Posterior vena cava (tissue), 2 donors: ENCODE measurements around the gene YJU2. TPM values are rescaled to one million over a fixed set of nuclear protein-coding genes. Genes with fewer than 3 reads are reported as not detected.
"Not testable (repeated sequence)": the region's sequence is repeated elsewhere in the genome, so short reads cannot be mapped to it uniquely, and the experiment has no call there.

ENCODE experiments used
- DNase-seq: peaks from one replicate; pipeline ENCODE4 v3.0.0-alpha.2; 2020; ENCODE audit warnings: low spot score
- intact Hi-C, 2 donors: fragments of 100-400 bp; cut with DNase I; formaldehyde crosslinking; loops; one replicate each; pipeline versions ENCODE4 v1.14.1 to v1.14.2; 2022 to 2023
- long read RNA-seq, 2 donors: library from polyadenylated mRNA; unstranded; transcript quantifications; one replicate each; pipeline ENCODE4 v2.0.0, GENCODE V29; 2020 to 2021
- total RNA-seq, 2 donors: library from RNA; stranded (reverse); fragmentation: NEBNext Ultra II Directional; extraction: Animal tissue kit (Norgen Biotek cat#: 25700); gene quantifications; one replicate each; pipeline ENCODE4 v1.2.1, GENCODE V29; 2021
- donor health status: DM: yes; HTN: yes; CAD: no.
- donor health status: DM: yes; HTN: yes; CAD: no.

Gene YJU2
- total RNA-seq = 10 to 100 TPM; 12.3 to 12.8 TPM
- long read RNA-seq, donor 1, partial matches to known transcripts = 0 of 4 reads
- long read RNA-seq, donor 1, other reads (novel, unspliced or antisense) = 0 of 4 reads
- long read RNA-seq, donor 2, transcript YJU2-201 (8 exons, 1,434 nt) = major isoform, 81 of 86 reads
- long read RNA-seq, donor 2, partial matches to known transcripts = 4 of 86 reads
- long read RNA-seq, donor 2, other reads (novel, unspliced or antisense) = 1 of 86 reads

DNA sequence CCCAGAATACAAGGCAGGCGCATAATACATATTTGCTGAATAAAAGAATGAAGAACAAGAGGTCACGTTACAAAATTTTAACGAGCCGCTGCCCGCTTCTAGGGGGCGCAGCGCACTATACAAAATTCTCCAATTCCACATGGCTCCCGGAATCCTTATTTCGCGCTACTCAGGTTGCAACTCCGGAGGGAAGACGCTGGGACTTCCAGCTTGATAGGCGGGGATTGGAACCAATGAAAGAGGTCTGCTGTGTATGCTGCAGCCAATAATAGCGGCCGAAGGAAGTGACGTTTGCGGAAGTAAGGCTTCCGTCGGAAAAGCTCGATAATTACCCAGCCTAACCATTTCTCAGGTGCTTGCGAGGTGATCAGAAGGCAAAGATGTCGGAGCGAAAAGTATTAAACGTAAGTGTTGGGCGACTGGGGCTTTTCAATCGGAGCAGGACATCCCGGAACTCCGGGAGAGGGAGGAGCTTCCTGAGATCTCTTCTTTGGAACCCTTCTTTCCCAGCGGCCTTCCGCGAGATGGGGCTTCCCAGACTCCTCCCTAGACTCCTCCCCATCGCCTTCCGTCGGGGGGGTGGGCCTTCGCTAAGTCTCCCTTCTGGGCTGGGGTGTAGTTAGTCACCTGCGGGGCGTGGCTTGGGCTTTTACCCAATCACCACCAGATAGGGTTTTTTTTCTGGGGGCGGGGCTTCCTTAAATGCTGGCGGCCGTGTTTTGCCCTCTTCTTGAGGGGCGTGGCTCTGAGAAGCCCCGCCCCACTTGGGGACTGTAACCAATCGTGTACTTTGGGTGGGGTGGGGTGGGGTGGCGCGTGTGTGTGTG is at the start of gene YJU2:
Gene YJU2, plus strand, starts transcription at position 314 of the 827 bp plus-strand sequence. Its CDS starts 67 bp downstream, at position 381.
- intact Hi-C loops = no loop called here
- DNase-seq = peak; percentile 100

DNA sequence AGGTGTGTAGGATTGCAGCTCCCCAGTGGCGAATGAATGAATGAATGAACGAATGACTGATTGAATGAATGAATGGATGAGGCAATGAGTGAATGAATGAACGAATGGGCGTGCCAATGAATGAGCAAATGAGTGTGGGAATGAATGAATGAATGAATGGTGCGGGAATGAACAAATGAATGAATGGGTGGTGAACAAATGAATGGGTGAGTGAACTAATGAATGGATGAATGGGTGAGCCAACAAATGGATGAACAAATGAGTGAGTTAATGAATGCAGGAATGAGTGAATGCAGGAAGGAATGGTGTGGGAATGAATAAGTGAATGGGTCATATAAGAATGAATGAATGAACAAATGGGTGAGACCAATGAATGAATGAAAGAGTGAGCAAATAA is 49.7 kb upstream of the YJU2 start:
- DNase-seq = no peak
- intact Hi-C loops = no loop called here

DNA sequence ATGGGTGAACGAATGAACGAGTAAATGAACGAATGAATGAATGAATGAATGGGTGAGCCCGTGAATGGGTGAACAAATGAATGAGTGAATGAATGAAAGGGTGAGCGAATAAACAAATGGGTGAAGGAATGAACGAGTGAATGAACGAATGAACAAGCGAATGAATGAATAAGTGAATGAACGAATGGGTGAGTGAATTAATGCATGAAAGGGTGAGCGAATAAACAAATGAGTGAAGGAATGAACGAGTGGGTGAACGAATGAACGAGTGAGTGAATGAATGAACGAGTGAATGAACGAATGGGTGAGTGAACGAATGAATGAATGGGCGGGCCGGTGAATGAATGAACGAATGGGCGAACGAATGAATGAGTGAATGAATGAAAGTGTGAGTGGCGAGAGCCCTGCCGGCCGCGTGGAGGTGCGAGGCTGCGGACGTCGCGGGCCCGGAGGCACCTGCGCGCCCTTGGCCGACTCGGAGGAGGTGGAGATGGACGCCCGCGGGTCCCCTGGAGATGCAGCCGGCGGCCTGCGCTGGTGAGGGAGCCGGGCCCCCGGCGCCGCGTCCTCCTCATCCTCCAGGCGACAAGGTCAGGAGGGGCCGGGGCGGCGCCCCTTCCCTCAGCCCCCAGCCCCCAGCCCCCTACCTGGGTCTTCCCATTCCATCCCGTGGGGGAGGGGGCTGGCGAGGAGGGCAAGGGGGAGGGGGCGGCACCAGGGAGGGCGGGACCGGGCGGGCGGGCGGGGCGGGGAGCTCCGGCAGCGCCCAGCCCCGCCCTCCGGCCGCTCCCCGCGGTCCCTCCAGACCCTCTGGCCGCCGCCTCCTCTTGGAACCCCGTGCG is 49.0 kb upstream of the YJU2 start:
- intact Hi-C loops = no loop called here

DNA sequence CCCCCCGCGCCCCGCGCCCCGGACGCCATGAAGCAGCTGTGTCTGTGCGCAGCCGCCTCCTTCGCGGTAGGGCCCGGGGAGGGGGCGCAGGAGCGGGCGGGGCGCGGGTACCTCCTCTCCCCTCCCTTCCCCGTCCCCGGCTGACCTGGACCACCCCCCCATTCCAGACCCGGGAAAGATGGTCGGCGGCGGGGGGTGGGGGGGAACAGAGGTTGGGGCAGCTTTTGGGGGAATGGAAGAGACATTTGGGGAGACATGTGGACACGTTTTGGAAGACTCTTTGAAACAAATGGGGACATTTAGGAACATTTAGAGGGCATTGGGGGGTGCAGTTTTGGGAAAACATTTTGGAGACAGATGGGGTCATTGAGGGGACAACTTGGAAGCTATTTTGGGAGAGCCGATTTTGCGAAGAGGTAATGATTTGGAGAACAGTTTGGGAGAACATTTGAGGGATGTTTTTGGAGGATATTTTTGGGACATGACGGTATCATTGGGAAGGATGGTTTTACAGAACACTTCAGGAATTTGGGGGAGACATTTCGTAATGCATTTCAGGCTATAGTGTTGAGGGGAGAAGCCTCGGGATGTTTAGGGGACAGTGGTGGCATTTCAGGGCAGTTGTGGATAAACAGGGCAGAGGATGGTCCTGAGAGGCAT is 48.3 kb upstream of the YJU2 start:
- DNase-seq = no peak
- intact Hi-C loops = no loop called here

More for the DNA sequence above, 49.0 kb upstream of the YJU2 start:
- DNase-seq = no peak

DNA sequence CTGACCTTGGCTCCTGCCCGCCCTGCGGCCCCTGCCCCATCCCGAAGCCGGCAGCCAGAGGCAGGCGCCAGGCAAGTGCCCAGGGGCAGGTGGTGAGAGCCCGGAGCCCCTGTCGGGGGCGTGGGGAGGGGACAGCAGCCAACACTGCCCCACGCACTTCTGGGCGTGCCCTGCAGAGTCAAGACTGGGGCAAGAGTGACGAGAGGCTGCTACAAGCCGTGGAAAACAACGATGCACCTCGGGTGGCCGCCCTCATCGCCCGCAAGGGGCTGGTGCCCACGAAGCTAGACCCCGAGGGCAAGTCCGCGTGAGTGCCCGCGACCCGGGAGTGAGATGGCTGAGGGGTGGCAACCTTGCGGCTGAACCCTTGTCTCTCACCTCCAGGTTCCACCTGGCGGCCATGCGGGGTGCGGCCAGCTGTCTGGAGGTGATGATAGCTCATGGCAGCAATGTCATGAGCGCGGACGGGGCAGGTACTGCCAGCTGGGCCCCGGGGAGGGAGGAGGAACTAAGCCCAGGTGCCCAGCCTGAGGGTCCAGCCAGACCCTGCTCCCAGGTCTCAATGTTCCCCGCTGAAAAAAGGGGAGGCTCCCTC is 47.1 kb upstream of the YJU2 start:
- DNase-seq = no peak
- intact Hi-C loops = loop anchor here (5.0 to 10.0 kb wide), 3 partner anchors 57 to 215 kb away; partner anchors contain the start of gene EEF2 (in 2 of the 2)

DNA sequence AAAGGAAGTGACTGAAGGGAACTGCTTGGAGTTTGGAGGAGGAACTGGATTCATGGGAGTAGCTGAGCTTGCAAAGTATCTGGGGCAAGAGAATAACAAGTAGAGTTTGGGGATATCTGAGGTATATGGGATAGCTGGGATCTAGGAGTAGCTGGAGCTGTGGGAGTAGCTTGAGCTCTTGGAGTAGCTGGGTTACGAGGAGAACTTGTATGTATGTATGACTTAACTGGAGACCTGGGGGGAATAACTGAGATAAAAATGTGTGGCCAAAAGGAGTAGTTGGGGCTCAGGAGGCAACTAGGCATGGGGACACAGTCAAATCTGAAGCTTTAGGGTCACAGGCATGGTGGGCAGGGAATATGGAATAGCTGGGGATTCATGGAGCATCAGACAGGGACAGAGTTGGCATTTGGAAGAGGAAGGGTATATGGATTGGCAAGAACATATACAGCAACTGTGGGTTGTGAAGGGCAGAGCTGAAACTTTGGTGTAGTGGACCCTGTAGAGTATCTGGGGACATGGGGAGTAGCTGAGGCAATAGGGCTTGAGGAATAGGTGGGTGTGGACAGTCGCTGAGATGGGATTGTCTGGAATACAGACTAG is 45.8 kb upstream of the YJU2 start:
- intact Hi-C loops = loop anchor here (5.0 to 10.0 kb wide), 3 partner anchors 59 to 216 kb away; partner anchors contain the start of gene EEF2 (in 2 of the 2)
- DNase-seq = no peak

DNA sequence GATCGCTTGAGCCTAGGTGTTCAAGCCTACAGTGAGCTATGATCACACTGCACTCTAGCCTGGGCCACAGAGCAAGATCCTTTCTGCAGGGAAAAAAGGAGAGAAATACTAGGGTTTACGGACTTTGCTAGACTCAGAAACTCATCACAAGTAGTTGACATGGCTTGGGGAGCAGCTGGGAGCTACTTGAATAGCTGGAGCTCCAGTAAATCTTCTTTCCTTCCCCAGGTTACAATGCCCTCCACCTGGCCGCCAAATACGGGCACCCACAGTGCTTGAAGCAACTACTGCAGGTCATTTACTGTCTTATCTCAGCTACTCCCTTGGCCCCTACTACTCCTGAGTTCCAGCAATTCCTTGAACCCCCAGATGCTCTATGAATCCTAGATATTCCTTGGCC is 45.1 kb upstream of the YJU2 start:
- intact Hi-C loops = loop anchor here (5.0 to 10.0 kb wide), 3 partner anchors 59 to 217 kb away; partner anchors contain the start of gene EEF2 (in 2 of the 2)
- no peak for DNase-seq

DNA sequence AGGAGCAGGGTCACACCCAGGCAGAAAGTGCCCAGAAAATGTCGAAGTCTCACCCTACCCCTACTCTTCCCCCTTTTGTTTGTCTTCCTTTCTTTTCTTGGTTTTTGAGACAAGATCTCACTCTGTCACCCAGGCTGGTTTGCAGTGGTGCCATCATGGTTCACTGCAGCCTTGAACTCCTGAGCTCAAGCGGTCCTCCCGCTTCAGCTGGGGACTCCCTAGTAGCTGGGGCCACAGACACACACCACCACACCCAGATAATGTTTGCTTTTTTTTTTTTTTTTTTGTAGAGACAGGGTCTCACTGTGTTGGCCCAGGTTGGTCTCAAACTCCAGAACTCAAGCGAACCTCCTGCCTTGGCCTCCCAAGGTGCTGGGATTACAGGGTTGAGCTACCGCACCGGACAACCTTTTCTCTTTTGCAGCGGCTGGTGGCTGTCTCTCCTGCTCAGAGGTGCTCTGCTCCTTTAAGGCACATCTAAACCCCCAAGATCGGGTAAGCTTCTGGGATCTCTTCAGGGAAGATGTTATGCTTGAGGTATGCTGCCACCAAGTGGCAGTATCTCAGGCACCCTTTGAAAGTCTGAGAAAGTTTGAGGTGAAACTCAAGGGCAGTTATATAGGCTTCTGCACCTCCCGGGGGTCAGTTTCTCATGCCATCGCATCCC is 39.9 kb upstream of the YJU2 start:
- DNase-seq = no peak
- intact Hi-C loops = loop anchor here in 1 of 2 donors (10.0 kb wide), 1 partner anchor 222 kb away; the partner anchor contains the start of gene EEF2

DNA sequence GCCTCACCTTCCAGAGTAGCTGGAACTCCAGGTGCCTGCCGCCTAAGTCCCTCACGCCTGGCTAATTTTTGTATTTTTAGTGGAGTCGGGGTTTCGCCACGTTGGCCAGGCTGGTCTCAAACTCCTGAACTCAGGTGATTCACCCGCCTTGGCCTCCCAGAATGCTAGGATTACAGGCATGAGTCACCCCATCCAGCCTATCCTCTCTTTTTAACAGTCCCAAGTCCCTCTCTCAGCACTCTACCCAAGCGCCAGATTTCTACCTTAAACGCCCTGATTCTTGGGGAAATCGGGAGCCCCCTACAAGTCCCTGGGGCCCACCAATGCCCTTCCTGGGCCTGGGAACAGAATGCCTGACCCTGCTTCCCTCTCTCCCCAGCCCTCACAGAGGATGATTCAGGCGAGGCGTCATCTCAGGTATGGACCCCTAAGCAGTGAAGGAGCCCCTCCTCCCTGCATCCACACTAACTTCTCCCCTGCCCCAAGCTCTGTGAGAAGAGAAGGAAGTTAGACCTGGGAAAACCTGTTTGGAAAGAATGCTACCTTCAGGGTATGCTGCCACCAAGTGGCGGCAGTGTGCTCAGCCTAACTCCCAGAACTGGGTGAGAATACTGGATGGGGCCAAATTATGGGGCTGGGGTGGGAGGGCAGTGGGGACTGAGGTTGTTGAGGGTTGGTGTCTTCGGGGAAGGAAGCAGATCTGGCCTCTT is 38.3 kb upstream of the YJU2 start:
- no peak for DNase-seq
- intact Hi-C loops = loop anchor here in 1 of 2 donors (10.0 kb wide), 1 partner anchor 224 kb away; the partner anchor contains the start of gene EEF2

DNA sequence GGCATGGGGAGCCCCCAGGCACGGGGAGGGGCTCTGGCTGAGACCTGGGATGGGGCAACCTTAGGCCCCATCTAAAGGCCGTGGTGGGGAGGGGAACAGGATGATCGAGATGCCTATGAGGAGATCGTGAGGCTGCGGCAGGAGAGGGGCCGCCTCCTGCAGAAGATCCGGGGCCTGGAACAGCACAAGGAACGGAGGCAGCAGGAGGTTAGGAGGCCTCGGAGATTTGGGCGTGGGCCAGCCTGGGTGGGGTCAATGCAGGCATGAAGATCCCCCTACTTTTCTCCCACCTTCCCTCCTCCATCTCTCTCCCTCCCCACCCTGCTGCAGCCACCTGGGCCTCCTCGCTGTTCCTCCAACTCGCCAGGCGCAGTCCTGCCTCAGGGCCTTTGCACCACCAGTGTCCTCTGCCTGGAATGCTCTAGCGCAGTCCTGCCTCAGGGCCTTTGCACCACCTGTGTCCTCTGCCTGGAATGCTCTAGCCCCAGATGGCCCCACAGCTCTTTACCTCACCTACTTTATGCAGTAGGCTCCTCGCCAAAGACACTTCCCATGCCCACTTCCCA is 36.6 kb upstream of the YJU2 start:
- intact Hi-C loops = no loop called here
- no peak for DNase-seq

DNA sequence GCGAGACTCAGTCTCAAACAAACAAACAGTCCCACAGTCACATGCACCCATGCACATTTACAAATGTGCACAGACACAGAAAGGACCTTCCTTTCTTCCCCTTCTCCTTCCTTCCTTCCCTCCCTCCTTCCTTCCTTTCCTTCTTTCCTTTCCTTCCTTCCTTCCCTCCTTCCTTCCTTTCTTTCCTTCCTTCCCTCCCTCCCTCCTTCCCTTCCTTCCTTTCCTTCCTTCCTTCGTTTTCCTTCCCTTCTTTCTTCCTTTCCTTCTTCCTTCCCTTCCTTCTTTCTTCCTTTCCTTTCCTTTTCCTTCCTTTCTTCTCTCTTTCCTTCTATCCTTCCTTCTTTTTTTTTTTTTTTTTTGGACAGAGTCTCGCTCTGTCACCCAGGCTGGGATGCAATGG is 33.8 kb upstream of the YJU2 start:
- intact Hi-C loops = no loop called here
- no peak for DNase-seq

DNA sequence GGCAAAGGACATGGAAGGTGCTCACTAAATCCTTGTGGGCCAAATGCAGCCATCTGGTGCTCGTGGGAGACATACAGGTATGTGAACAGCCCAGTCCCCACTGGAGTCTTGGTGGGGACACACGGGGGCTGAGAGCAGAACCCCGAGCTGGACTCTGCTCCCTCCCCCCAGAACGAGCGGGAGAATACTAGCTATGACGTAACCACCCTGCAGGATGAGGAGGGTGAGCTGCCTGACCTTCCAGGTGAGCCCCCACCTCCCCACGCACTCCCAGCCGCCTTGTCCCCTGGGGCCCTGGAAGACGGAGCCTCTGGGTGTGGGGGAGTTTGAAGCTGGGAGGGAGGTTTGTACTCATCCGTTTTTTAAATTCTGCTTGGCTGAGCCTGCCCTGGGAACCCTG is 31.1 kb upstream of the YJU2 start:
- no peak for DNase-seq
- intact Hi-C loops = no loop called here

DNA sequence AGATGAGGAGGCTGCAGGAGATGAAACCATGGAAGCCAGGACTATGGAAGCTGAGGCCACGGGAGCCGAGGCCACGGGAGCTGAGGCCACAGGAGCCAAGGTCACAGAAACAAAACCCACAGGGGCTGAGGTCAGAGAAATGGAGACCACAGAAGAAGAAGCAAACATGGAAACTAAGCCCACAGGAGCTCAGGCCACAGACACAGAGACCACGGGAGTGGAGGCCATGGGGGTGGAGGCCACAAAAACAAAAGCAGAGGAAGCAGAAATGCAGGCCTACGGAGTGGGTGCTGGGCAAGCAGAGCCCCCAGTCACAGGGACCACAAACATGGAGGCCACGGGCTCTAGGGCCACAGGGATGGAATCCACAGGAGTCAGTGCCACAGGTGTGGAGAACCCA is 30.0 kb upstream of the YJU2 start:
- intact Hi-C loops = no loop called here
- DNase-seq = no peak

DNA sequence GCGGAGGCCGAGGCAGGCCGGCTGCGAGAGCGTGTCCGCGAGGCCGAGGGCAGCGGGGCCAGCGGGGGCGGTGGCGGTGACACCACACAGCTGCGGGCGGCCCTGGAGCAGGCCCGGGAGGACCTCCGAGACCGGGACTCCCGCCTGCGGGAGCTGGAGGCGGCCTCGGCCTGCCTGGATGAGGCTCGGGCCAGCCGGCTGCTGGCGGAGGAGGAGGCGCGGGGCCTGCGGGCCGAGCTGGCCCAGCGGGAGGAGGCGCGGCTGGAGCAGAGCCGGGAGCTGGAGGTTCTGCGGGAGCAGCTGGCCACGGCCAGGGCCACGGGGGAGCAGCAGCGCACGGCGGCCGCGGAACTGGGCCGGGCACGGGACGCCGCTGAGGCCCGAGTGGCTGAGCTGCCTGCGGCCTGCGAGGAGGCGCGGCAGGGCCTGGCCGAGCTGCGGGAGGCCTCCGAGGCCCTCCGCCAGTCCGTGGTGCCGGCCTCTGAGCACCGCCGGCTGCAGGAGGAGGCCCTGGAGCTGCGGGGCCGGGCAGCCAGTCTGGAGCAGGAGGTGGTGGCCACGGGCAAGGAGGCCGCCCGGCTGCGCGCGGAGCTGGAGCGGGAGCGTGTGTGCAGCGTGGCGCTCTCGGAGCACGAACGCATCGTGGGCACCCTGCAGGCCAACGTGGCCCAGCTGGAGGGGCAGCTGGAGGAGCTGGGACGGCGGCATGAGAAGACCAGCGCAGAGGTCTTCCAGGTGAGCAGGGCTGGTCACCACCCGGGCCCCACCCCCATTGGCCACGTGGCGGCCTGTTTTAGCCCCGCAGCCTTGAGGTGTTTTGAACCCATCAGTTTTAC is 29.2 kb upstream of the YJU2 start:
- intact Hi-C loops = no loop called here
- no peak for DNase-seq

DNA sequence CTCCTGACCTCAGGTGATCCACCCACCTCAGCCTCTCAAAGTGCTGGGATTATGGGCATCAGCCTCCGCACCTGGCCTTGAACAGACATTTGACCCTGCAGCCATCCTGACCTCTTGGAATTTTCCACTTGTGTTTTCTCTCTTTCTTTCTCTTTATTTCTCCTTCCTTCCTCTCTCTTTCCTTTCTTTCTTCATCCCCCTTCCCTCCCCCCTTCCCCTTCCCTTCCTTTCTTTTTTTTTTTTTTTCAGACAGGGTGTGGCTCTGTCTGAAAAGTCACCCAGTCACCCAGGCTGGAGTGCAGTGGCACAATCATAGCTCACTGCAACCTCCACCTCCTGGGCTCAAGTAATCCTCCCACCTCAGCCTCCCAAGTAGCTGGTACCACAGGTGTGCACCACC is 28.4 kb upstream of the YJU2 start:
- intact Hi-C loops, DNase-seq: not testable (repeated sequence)

DNA sequence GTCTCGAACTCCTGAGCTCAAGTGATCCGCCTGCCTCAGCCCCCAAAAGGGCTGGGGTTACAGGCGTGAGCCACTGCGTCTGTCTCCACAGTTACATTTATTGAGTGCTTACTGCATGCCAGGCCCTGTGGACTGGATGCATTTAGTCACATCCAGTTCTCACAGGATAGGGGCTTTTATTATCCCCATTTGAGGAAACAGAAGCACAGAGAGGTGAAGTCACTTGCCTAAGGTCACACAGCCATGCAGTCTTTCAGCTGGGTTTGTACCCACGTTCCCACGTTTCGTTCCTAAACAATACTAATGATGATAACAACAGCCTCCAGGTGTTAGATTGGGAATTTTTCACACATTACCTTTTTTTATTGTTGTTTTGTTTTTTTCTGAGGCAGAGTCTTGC is 26.7 kb upstream of the YJU2 start:
- intact Hi-C loops = no loop called here
- no peak for DNase-seq
